ENCODE measurements around the gene NOL9. TPM values are rescaled to one million over a fixed set of nuclear protein-coding genes. Genes with fewer than 3 reads are reported as not detected.

The NOL9 gene
- 32.0 and 44.9 TPM in 2 replicates for total RNA-seq (ENCODE audit: low replicate concordance)

DNA sequence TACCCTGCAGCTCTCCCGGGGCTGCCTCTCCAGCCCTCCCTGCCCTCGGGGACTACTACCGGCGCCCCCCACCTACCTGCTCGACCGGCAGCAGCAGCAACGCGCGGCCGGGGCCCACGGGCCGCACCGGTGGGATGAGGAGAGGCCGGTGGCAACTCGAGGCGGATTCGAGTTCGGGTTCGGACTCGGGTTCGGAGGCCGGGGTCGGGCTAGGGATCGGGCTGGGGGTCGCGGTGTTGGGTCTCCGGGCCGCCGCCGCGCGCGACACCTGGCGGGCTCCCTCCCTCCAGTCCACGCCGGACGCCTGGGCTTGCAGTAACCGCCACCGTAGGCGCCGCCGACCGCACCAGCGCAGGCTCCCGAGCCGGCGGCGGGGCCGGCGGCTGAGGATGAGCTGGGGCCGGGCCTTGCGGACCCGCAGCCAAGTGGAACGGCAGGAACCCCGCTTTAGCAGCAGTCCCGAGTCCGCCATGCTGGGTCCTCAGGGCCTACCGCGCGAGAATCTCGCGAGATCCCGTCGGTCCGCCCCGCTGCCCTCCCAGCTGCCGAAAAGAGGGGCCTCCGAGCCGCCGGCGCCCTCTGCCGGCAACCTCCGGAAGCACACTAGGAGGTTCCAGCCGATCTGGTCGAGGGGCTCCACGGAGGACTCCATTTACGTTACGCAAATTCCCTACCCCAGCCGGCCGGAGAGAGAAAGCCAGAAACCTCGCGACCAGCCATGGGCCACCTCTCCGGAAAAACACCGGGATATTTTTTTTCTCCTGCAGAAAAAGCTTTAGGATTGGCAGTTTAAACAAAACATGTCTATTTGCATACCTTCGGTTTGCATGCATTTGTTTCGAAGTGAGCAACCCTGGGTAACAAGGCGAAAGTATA, at the start of gene NOL9:
NOL9 (minus strand) TSS at position 483 of the 876 bp plus-strand sequence; CDS start at position 472, 11 bp downstream.
- TF ChIP-seq, protein P1, sequence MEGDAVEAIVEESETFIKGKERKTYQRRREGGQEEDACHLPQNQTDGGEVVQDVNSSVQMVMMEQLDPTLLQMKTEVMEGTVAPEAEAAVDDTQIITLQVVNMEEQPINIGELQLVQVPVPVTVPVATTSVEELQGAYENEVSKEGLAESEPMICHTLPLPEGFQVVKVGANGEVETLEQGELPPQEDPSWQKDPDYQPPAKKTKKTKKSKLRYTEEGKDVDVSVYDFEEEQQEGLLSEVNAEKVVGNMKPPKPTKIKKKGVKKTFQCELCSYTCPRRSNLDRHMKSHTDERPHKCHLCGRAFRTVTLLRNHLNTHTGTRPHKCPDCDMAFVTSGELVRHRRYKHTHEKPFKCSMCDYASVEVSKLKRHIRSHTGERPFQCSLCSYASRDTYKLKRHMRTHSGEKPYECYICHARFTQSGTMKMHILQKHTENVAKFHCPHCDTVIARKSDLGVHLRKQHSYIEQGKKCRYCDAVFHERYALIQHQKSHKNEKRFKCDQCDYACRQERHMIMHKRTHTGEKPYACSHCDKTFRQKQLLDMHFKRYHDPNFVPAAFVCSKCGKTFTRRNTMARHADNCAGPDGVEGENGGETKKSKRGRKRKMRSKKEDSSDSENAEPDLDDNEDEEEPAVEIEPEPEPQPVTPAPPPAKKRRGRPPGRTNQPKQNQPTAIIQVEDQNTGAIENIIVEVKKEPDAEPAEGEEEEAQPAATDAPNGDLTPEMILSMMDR (IDR thresholded peaks at IDR 0.05; ENCODE audit: insufficient read depth, low read length) = peak; percentile 97
- DNase-seq (ENCODE audit: low read depth) = peak; percentile 91
- peak within 1 kb of the TSS; percentile 90 for H3K4me3 ChIP-seq (ENCODE audit: low read depth, low read length)

DNA sequence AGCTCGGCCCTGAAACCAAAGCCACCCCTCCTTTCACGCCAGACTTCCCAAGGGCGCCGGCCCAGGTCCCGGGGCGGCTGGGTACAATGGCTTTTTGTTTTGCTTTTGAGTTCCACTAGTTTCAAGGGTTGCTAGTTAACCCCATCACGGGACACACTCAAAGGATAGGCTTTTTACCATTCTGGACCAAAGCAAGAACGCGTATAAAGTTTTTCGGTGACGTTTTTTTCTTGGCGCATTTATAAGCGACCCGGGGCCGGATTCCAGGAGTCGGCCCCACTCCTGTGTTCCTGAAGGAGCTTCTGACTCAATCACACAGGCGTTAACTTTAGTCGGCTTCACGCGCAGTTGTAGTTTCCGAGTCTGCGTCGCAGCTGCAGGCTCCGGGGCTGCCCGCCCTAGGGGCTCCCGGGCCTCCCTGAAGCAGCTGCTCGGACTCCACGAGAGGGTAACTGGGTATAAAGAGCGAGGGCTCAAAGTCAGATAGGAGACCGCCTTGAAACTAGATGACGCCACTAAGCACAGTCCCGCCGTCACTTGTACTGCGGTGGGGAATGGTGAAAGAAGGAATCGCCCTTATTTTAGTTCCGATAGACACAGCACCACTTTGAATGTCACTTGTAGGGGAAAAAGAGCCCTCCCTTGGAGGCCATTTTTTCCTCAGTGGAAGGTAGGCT, 49.1 kb upstream of the NOL9 start:
- peak overlapping the region; percentile 63 for H3K4me3 ChIP-seq (ENCODE audit: low read depth, low read length)
- TF ChIP-seq, protein P1 (IDR thresholded peaks at IDR 0.05; ENCODE audit: insufficient read depth, low read length) = no peak
- peak; percentile 88 for DNase-seq (ENCODE audit: low read depth)

DNA sequence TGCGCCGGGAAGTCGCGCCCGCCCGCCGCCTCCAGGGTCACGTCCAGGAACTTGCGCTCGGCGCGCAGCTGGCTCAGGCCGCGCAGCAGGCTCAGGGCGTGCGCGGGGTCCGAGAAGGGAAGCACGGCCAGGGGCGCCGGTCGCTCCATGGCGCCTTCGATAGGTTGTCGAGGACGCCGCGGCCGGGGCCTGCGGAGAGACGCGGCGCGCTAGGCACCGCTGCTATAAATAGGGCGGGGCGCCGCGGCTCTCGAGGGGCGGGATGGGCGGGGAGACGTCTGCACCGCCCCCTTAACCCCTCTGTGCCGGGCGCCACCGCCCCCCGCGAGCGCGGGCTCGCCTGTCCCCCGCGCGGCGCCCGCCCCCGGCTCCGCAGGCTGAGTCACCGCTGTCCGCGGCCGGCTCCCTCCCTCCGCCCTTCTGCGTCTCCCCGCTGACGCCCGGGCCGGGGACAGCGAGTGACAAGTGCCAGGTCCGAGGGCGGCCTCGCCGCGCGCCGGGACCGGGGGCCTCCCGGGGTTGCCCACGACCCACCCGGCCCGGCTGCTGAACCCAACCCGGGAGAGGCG, 48.4 kb upstream of the NOL9 start, which contains the start of gene KLHL21:
KLHL21 (minus strand) TSS at position 201 of the 569 bp plus-strand sequence; CDS start at position 149, 52 bp downstream.
- TF ChIP-seq, protein P1 (IDR thresholded peaks at IDR 0.05; ENCODE audit: insufficient read depth, low read length) = no peak
- H3K4me3 ChIP-seq (ENCODE audit: low read depth, low read length) = peak within 1 kb of the TSS; percentile 99
- DNase-seq (ENCODE audit: low read depth) = peak; percentile 82

DNA sequence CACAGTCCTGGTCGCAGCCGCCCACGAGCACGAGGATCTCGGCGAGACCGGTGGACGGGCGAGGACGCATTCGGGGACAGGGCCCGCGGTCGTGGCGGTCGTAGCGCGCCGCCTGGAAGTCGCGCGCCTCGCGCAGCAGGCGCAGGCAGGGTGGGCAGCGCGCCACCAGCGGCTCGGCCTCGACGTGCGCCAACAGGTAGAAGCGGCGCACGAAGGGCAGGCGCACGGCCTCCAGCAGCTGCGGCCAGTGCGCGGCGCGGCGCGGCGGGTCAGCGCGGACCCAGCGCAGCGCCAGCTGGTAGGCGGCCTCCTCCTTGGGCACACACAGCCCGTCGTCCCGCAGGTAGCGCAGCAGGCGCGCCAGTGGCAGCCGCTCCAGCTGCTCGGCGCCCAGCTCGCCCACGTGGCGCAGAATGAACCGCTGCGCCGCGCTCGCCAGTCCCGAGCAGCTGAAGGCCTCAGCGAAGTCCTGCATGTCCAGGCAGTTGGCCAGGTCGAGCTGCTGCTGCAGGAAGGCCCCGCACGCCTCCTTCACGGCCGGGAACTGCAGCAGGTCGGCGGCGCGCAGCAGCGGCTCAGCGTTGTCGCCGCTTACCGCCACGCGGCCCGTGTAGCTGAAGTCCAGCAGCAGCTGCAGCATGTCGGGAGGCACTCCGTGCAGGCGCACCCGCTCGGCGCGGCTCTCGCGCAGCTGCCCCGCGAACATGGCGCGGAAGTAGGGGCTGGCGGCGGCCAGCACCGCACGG, 47.8 kb upstream of the NOL9 start:
- DNase-seq (ENCODE audit: low read depth) = peak; percentile 56
- TF ChIP-seq, protein P1 (IDR thresholded peaks at IDR 0.05; ENCODE audit: insufficient read depth, low read length) = no peak

DNA sequence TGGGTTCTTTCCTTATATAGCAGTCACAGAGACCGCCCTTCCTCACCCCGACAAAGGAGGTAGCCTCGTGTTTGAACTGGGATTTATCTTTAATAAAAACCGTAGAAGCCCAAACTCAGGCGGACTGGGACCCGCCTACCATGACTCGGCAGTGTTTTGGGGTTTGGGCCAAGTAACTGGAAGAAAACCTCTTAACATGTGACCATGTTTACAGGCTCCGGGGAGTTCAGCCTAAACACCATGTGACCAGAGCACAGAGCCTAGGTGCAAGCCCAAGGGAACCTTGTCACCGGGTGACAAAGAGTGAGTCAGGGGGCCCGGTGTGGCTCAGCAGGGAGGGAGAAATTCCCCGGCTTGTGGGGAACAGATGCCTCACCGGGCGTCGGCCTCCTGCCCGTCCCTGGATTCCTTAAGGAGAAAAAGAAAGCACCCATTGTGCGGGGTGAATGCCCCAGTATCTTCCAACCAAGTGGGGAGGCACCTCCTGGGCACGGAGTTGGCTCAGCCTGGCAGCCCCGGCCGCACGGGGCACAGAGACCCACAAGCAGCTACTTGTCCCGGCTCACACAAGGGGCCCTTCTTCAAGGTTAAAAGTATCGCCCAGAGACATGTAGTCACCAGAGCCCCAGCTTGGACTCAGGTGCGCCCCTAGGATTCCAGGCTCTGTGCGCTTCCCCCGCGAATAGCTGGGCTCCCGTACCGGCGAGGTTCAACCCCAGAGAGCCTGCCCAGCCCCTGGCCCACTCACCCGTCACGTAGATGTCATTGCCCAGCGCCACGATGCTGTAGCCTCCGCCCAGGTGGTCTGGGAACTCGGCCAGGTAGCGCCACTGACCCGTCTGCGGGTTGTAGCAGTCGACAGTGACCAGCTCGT, 47.0 kb upstream of the NOL9 start:
- DNase-seq (ENCODE audit: low read depth) = peak; percentile 96
- TF ChIP-seq, protein P1 (IDR thresholded peaks at IDR 0.05; ENCODE audit: insufficient read depth, low read length) = no peak

More for the DNA sequence above, 47.8 kb upstream of the NOL9 start:
- H3K4me3 ChIP-seq (ENCODE audit: low read depth, low read length) = peak overlapping the region; percentile 99

More for the DNA sequence above, 47.0 kb upstream of the NOL9 start:
- peak overlapping the region; percentile 99 for H3K4me3 ChIP-seq (ENCODE audit: low read depth, low read length)

Measured in fibroblast of the aortic adventitia (primary cell).